NCI-H146 treated with DMSO at 0.1 percent for 48 hours (cell line): ENCODE results near the gene PDE6B.

Experiments used
- DNase-seq: peaks from one replicate; lab custom pipeline; 2025; ENCODE audit not compliant: unreplicated experiment; lab: John Stamatoyannopoulos, UW

Gene PDE6B

DNA sequence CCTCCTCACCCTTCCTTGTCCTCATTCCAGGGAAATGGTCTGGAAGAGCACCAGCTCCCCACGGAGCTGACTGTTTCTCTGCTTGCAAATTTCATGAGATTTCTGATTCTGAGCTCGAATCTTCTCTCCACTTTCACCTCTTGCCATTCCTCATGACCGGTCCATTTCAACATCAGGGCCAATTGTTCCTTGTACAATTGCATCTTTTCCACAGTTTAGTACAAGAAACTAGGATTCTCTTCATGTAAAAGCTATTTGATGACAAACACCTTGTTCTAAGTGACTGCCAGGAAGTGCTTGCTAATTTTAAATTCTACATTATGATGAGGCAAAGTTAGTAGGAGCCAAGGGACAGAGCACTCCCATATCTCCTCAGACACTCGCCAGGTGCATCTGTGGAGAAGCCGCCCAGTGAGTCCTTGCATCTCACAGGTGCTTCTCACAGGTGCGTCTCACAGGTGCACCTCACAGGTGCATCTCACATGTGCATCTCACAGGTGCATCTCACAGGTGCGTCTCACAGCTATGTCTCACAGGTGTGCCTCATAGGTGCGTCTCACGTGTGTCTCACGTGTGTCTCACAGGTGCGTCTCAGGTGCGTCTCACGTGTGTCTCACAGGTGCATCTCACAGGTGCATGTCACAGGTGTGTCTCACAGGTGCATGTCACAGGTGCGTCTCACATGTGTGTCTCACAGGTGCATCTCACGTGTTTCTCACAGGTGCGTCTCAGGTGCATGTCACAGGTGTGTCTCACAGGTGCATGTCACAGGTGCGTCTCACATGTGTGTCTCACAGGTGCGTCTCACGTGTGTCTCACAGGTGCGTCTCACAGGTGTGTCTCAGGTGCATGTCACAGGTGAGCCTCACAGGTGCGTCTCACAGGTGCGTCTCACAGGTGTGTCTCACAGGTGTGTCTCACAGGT, 3.0 kb upstream of the PDE6B start:
- no peak for DNase-seq

DNA sequence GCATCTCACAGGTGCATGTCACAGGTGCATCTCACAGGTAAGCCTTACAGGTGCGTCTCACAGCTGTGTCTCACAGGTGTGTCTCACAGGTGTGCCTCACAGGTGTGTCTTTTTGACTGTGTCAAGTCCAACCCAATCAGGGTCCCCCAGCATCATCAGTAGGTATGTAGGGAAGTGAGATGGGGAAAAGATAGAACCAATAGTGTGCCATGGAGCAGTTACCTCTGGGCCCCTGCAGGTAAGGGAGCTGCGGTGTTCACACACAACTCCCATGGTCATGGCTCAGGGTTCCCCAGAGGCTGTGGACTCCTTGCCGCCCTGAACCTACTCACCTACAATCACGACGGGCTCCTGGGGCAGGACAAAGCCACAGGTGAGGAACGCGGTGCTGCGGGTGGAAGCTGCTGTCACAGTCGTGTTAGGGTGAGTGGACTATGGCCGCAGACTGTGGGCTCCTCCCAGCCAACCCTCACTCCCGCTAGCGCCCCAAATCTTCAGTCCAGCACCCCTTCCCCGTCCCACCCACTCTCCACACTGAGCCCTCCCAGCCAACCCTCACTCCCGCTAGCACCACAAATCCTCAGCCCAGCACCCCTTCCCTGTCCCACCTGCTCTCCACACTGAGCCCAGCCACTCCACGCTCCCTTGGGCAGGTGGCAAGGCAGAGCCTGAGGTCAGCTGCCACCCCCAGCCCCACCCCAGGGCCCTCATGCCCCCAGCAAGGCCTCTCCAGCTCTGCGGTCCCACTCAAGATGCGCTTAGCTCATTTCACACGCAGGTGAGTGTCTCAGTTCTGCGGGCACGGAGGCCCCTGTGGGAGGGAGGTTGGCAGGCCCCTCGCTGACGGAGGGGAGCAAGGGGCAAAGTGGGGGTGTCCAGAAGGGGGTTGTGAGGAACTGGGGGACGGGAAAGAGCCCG, 2.1 kb upstream of the PDE6B start:
- DNase-seq = no peak

DNA sequence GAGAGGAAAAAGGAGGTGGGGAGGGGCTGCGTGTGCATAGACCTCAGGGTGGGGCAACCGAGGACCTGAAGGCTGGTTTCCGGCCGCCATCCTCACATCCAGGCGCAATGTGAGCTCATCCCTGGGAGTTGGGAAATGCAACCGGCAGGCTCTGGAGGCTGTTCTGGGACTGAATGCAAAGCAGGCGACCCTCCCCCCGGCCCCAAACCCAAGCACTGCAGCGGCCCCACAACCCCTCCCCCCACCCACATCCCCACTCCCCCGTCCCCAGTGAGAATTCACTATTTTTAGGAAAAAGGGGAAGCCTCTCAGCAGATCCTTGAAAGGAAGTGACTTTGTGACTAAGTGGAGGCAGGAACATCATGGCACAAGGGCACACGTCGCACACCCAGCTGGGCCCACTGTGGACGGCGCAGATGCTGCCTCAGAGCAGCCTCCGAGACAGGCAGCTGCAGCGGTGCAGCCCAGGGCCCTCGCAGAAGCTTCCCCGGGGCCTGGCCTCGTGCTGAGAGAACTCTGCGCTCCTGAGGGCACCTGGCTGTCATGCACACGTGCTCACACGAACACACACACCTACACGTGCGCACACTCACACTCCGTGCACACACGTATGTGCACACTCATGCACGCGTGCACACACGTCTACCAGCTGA, 1.3 kb upstream of the PDE6B start:
- no peak for DNase-seq

DNA sequence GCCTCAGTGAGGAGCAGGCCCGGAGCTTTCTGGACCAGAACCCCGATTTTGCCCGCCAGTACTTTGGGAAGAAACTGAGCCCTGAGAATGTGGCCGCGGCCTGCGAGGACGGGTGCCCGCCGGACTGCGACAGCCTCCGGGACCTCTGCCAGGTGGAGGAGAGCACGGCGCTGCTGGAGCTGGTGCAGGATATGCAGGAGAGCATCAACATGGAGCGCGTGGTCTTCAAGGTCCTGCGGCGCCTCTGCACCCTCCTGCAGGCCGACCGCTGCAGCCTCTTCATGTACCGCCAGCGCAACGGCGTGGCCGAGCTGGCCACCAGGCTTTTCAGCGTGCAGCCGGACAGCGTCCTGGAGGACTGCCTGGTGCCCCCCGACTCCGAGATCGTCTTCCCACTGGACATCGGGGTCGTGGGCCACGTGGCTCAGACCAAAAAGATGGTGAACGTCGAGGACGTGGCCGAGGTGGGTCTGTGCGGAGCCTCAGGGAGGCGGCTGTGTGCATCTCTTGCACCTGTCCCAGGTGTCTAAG, 323 bp downstream of the PDE6B start:
- no peak for DNase-seq

DNA sequence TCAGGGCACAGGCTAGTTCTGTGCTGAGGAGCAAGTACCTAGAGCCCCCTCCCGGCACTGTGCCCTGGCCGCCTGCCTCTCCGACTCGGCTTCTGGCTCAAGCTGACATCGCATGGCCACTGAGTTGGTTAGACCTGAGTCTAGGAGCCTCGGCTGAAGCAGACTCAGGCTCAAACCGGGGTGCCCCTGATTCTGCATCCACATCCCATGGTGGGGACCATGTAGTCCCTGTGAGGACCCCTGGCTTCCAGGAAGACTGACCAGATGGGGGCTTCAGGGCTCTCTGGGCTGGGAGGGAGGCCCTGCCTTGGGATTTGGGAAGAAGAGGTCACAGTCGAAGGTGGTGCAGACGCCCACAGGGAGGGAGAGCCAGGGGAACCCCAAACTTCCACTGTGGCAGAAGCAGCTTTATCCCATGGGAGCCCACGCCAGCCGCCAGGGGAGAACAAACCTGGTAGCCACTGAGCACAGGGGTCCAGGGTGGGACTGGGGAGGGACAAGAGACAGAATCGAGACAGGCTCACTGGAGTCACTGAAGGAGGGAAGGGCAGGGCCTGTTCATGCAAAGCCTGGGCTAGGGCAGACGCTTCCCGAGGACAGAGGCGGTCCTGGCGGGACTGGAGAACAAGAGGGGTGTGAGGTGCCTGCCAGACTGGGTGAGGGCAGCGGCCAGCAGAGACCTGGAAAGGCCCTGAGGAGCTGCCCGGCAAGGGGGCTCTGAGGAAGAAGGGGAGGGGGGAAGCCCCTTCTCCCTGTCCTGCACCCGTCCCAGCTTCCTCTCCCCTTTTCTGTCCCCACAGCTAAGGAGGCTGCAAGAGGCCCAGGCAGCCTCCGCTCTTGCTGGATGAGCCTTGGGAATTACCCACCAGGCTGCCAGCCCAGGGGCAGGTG, 1.1 kb downstream of the PDE6B start:
- DNase-seq = no peak

DNA sequence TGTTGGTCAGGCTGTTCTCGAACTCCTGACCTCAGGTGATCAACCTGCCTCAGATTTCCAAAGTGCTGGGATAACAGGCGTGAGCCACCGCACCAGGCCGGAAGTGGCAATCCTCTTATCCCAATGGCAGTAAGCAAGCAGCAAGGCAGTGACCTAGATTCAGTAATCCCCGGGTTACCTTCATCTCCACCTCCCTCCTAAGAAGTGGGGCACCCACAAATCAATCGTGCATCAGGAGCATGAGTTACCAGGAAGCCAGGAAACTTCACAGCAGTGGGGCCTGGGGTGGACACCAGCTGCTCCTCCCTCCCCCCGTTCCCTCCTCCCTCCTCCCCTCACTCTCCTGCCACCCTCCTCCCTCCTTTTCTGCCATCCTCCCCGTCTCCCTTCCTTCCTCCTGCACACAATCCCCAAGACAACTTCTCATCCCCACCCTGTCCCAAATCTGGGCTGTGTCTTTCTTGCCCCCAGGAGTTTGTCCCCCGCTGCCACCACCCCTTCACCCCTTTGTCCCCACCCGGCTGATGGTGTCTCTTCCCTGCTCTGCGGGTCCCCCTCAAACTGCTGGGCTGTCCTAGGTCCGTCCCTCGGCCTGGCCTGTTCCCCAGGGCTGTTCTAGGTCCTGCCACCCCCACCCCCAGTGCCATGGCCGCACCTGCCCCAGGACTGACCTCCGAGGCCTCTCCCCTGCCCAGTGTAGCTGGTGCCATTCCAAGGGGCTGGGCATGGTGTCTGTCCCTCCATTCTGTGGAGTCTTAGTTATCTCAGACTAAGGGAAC, 2.2 kb downstream of the PDE6B start:
- no peak for DNase-seq

DNA sequence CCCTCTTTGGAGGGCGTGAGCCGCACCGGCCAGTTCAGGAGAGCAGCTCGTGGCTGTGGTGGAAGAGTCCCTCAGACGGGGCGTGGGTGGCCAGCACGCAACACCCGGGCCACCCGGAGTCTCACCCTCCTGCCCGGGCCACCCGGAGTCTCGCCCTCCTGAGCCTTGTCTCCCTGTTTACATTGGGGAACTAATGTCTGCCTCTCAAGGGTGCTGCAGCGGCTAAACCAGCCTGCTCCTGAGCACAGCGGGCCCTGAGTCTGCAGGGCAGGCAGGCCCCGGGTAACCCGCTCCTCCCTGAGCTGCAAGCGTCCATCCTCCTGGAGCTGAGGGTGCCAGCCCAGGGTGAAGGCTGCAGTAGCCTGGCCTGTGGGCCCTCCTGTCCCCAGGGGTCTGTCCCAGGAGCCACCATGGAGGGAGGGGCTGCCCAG, 3.0 kb downstream of the PDE6B start:
- no peak for DNase-seq

DNA sequence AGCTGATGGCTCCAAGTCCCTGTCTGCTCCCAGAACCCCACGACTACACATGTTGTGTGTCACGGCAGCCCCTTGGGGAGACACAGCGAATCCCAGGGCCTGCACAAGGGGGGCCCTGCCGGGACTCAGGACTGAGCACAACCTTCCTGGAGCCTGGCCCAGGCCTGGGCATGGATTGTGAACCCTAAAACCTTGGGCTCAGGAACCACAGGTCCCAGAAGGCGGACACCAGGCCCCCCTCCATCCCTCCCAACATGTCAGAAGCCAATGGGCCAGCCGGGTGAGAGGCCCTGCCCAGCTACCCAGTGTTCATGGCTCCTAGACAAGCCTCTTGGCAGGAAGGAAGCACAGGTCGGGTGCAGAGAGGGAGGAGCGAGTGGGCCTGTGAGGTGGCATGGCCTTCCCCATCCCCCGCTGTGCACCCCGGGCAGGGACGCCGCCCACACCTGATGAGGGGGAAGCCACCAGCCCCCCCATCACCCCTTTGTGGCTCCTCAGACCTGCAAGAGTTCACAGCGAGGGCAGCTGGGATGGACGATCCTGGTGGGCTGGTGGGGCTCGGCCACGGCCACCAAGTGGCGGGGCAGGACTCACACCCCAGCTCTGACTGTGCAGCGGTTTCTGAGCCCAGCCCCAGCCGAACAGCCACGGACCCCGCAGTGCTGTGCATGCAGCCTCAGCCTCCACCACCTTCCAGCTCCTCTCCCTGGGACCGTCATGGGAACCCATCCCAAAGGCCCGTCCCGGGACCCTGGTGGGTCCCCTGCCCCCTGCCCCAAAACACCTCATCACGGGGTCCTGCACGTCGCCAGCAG, 3.7 kb downstream of the PDE6B start:
- DNase-seq = no peak

DNA sequence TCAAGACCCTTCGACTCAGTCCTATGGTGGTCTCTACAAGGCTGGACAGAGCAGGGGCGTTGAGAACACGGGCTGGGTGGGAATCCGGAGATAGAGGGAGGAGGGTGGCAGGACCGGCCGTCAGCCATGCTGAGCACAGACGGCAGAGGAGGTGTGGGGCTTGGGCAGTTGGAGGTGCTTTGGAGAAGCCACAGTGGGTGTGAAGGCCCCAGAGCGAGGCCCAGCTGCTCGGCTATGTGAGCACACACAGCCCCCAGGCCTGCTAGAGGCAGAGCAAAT, 4.2 kb downstream of the PDE6B start:
- DNase-seq = no peak

DNA sequence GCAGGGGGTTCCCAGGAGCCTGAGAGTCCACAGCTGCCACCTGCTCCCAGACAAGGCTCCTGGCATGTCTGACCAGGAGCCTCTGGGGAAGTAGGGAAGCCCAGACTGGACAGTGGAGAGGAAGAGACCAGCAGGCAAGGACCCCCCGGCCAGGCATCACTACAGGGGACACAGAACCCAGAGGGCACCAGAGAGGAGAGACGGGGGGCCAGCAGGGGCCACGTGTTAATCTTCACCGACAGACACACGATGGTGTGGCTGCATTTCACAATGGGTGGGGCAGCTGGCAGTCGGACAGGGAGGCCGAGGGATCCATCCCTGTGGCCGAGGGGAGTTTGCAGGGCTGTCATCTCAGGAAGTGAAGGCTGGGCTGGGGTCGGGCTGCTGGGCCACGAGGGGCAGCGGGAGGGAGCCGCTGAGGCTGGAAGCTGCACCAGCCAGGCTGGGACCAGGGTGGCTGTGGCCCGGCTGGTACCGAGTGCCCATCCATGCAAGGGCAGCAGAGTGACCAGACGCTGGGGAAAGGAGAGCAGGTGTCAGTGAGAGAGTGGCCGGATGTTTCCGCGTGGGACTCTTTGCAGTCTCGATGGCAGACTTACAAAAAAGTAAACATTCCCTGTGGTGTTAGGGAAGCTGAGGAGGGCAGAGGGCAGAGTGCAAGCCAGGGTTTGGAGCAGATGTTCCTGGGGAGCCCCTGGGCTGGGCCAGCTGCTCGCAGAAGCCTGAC, 4.7 kb downstream of the PDE6B start:
- DNase-seq = peak; percentile 37

DNA sequence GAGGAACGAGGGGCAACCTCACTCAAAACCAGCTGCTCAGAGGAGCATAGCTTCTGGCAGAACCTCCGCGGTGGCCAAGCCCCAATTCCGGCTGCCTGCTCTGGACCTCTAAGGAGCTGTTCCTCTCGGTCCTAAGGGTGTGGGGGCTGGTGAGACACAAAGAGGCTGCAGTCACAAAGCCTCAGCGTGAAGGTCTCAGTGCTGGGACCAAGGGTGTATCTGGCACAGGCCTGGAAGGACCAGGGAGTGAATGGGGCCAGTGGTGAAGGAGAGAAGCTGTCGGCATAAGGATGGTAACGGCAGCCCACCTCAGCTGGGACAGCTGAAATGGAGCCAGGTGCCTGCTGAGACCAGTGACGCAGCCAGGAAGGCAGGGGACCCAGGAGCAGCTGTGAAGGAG, 5.3 kb downstream of the PDE6B start:
- DNase-seq = no peak

DNA sequence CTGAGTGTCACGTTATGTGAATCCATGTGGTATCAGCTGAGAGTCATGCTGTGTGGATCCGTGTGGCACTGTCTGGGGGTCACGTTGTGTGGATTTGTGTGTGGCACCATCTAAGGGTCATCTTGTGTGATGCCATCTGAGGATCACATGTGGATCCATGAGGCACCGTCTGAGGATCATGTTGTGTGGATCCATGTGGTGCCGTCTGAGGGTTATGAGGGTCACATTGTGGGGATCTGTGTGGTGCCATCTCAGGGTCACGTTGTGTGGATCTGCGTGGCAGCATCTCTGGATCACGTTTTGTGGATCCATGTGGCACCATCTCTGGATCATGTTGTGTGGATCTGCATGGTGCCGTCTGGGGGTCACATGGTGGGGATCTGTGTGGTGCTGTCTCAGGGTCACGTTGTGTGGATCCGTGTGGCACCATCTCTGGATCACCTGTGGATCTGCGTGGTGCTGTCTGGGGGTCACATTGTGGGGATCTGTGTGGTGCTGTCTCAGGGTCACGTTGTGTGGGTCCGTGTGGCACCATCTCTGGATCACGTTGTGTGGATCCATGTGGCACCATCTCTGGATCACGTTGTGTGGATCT, 6.9 kb downstream of the PDE6B start:
- DNase-seq = no peak

DNA sequence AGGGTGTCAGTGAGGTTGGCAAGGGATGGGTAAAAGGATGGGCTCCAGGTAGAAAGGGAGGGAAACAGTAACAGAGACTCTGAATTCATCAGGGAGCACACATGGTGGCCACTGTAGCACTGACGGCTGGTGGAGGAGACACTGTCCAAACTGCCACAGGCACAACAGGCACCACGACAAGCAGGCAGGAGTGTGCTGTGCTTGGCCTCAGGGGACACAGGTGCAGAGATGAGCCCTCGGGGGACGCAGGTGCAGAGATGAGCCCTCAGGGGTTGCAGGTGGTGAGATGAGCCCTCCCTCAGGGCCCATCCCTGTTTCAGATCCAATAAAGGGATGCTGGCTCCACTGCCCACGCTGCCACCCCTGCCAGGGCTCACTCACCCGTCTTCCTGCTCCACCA, 7.6 kb downstream of the PDE6B start:
- DNase-seq = peak; percentile 82

DNA sequence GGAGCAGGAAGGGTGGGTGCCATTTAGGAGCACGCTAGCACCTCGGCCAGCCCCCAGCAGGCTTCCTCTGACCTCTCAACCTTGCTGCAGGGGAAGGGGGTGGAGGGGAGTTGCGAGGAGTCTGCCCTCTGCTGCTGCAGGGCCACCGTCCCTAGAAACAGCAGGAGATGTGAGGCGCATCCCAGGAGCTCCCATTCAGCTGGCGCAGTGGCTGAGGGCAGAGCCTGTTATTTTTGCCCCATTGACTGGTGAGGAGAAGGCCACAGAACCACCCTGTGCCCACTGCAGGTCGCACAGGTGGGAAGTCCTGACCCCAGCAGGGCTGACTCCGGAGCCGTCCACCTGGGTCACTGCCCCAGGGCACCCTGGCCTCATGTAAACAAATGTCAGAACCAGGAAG, 8.0 kb downstream of the PDE6B start:
- peak; percentile 43 for DNase-seq

DNA sequence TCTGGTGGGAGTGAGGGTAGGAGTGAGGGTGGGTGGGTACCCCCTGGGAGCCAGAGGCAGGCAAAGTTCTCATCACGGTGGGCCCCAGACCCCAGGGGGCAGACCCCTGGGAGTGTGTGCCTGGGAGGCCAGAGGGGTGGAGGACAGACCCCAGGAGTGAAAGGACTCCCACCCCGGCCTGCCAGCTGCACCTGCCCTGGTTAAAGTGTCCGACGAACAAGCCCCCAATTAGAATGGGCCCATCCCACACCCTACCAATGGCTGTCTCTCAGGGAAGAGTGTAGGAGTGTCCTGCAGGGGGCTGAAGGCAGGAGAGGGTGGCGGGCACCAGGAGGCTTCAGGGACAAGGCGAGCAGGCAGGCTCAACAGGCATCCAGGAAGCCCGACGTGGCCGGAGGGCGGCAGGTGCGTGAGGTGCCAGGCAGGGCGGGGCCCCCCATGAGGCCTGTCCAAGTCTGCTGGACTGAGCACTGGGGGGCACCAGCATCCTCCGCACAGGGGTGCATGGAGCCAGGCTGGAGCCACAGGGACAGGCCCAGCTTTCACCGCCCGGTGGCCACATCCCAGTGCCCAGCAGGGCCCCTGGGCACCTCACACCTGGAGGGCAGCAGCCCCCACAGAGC, 8.7 kb downstream of the PDE6B start:
- DNase-seq = peak; percentile 47

DNA sequence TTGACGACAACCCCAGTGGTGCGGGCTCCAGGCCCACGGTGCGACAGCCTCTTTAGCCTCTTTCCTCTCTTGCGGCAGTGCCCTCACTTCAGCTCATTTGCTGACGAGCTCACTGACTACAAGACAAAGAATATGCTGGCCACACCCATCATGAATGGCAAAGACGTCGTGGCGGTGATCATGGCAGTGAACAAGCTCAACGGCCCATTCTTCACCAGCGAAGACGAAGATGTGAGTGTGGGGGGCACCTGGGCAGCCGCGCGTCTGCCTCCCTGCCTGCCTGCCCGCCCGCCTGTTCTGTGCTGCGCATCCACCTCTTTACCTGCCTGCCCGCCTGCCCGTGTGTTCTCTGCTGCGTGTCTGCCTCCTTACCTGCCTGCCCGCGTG, 9.2 kb downstream of the PDE6B start:
- DNase-seq = no peak
